Prostate gland (tissue), 2 donors: Measurements from ENCODE around the gene WDSUB1.

Experiments
- POLR2A ChIP-seq: fragments of 450-650 bp; IDR thresholded peaks from one replicate; pipeline ENCODE4 v1.6.1; 2016; ENCODE audit warnings: antibody characterized with exemption, mild to moderate bottlenecking
- TF ChIP-seq, protein P1 (sequence below), 4 experiments: fragments of 200-600 bp in 2 of 4; fragments of 450-650 bp in 2 of 4; sonication (generic) in 2 of 4; IDR thresholded peaks; 1 replicate in 3 of 4; 2 replicates in 1 of 4; pipeline ENCODE4 v1.5.1; 2016 to 2019; ENCODE audit warnings: antibody characterized with exemption in 4 of 4, mild to moderate bottlenecking in 2 of 4, moderate library complexity in 2 of 4

DNA sequence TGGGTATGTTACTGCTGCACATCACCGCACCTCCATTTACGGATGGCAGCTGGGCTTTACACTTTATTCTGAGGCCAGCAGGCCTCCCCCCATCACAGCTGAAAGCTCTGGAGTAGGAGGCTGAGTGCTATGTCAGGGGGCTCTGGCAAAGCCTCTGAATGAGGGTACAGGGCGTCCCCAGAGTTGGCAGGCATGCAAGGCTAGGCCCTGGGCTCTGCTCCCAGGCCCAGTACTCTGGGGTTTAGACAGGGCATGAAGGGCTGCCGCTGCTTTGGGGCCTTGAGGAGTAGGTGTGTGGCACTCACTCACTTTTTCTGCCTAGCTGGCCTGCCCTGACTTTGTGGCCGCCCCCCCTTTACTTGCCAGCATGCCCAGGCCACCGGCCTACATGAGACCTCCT, 90.8 kb downstream of the WDSUB1 start:
- TF ChIP-seq POLR2A, result no peak
- TF ChIP-seq, protein P1, sequence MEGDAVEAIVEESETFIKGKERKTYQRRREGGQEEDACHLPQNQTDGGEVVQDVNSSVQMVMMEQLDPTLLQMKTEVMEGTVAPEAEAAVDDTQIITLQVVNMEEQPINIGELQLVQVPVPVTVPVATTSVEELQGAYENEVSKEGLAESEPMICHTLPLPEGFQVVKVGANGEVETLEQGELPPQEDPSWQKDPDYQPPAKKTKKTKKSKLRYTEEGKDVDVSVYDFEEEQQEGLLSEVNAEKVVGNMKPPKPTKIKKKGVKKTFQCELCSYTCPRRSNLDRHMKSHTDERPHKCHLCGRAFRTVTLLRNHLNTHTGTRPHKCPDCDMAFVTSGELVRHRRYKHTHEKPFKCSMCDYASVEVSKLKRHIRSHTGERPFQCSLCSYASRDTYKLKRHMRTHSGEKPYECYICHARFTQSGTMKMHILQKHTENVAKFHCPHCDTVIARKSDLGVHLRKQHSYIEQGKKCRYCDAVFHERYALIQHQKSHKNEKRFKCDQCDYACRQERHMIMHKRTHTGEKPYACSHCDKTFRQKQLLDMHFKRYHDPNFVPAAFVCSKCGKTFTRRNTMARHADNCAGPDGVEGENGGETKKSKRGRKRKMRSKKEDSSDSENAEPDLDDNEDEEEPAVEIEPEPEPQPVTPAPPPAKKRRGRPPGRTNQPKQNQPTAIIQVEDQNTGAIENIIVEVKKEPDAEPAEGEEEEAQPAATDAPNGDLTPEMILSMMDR (IDR thresholded peaks at IDR 0.05), result no peak
